Panc1 (cell line): ENCODE data around the gene PLD1. TPM values are rescaled to one million over a fixed set of nuclear protein-coding genes. Genes with fewer than 3 reads are reported as not detected.

ENCODE experiments used
- ATAC-seq: fragments of 200-7000 bp; cut with Tn5 transposase; 2 replicates; pipeline ENCODE4 v1.9.1; 2020; ENCODE audit warnings: mild to moderate bottlenecking, moderate library complexity
- BruUV-seq: library from RNA; stranded (reverse); fragments of 400-500 nt; replicated peaks from 2 replicates; lab custom pipeline; 2021; lab: Mats Ljungman, UMichigan
- CTCF ChIA-PET: fragments of 300-600 bp; sonication (Branson Sonifier 250); formaldehyde crosslinking; loops from one replicate; lab custom pipeline; 2022; ENCODE audit warnings: antibody characterized with exemption; lab: Charles Lee
- POLR2A ChIA-PET: fragments of 300-600 bp; sonication (Branson Sonifier 250); formaldehyde crosslinking; loops from one replicate; lab custom pipeline; 2022; ENCODE audit warnings: antibody characterized with exemption; lab: Charles Lee
- DNase-seq: peaks from one replicate; pipeline ENCODE4 v3.0.0-alpha.2; 2010; ENCODE audit warnings: low read depth, low spot score
- H3K27ac ChIP-seq: 2 replicates; pipeline ENCODE4 v1.5.1; 2011; ENCODE audit warnings: mild to moderate bottlenecking, low read length, inconsistent platforms
- H3K27me3 ChIP-seq: fragments of 200-500 bp; sonication (Bioruptor generic); 2 replicates; pipeline ENCODE4 v1.6.0; 2014; ENCODE audit warnings: low read length, inconsistent platforms; ENCODE audit not compliant: control insufficient read depth, insufficient read depth
- H3K36me3 ChIP-seq: fragments of 200-500 bp; sonication (Bioruptor generic); 2 replicates; pipeline ENCODE4 v1.5.1; 2014; ENCODE audit warnings: inconsistent platforms, mild to moderate bottlenecking, low read length, moderate library complexity; ENCODE audit not compliant: control insufficient read depth, insufficient read depth
- H3K4me1 ChIP-seq: 2 replicates; pipeline ENCODE4 v1.5.1; 2011; ENCODE audit warnings: inconsistent platforms, mild to moderate bottlenecking, low read length, moderate library complexity; ENCODE audit not compliant: control insufficient read depth, insufficient read depth
- H3K4me3 ChIP-seq, 2 experiments: 2 replicates each; pipeline ENCODE4 v1.5.1; 2011 to 2012; ENCODE audit warnings: low read depth in 2 of 2, low read length in 2 of 2, mild to moderate bottlenecking in 2 of 2, inconsistent platforms in 1 of 2, moderate library complexity in 1 of 2
- H3K9me3 ChIP-seq: fragments of 200-500 bp; sonication (Bioruptor generic); 2 replicates; pipeline ENCODE4 v1.5.1; 2014; ENCODE audit warnings: low read depth, mild to moderate bottlenecking, inconsistent platforms, low read length, moderate library complexity; ENCODE audit not compliant: control insufficient read depth, insufficient read depth
- CTCF ChIP-seq: fragments of 450-650 bp; IDR thresholded peaks from 2 replicates; pipeline ENCODE4 v1.5.1; 2017; ENCODE audit warnings: mild to moderate bottlenecking
- POLR2AphosphoS5 ChIP-seq: IDR thresholded peaks from 2 replicates; pipeline ENCODE4 v1.6.1; 2012; ENCODE audit warnings: mild to moderate bottlenecking, low read depth, low read length, moderate library complexity
- REST ChIP-seq, 2 experiments: IDR thresholded peaks; 2 replicates each; pipeline ENCODE4 v1.6.1; 2011 to 2012; ENCODE audit warnings: low read depth in 2 of 2, control low read depth in 1 of 2, low read length in 1 of 2, mild to moderate bottlenecking in 1 of 2, moderate library complexity in 1 of 2; ENCODE audit not compliant: insufficient read depth in 1 of 2
- SIN3A ChIP-seq: IDR thresholded peaks from 2 replicates; pipeline ENCODE4 v1.6.1; 2012; ENCODE audit warnings: low read depth, mild to moderate bottlenecking, low read length, moderate library complexity, borderline replicate concordance; ENCODE audit not compliant: insufficient read depth
- TCF7L2 ChIP-seq: IDR thresholded peaks from 2 replicates; pipeline ENCODE4 v1.6.1; 2011; ENCODE audit warnings: mild to moderate bottlenecking, low read depth, low read length, inconsistent platforms
- in situ Hi-C: cut with HindIII; loops from 2 replicates; pipeline ENCODE4 v1.10.0; 2016; ENCODE audit warnings: low sequenced_read_pairs, low pct_unique_long_range_greater_than_20kb
- intact Hi-C: fragments of 100-400 bp; cut with micrococcal nuclease; formaldehyde crosslinking; loops from one replicate; pipeline ENCODE4 v1.10.0; 2022; ENCODE audit not compliant: unreplicated experiment
- total RNA-seq: library from RNA; stranded (reverse); gene quantifications from one replicate; pipeline ENCODE4 v1.2.1, GENCODE V29; 2021; ENCODE audit not compliant: unreplicated experiment

PLD1 gene
- total RNA-seq, 1 experiment from 2014 or later: 20.6 TPM

GRCh38 chr3:171652932-171653331 is 157.4 kb downstream of the PLD1 start:
- POLR2A ChIA-PET: no interaction called here
- no peak for TF ChIP-seq REST (IDR thresholded peaks at IDR 0.05; ENCODE audit: insufficient read depth in 1 of 2, low read depth in 2 of 2, low read length in 1 of 2)
- no peak overlapping the region for H3K4me3 ChIP-seq
- 0 out of 2 replicates have a peak, but pooled peaks cover 3% of the 10 kb centered on the region for H3K36me3 ChIP-seq
- no peak for DNase-seq
- intact Hi-C loops (no loop called here), in situ Hi-C loops (no loop called here)
- H3K9me3 ChIP-seq: no peaks in the 10 kb centered on the region
- H3K27me3 ChIP-seq: no peaks in the 10 kb centered on the region
- H3K4me1 ChIP-seq: no peaks in the 10 kb centered on the region
- CTCF ChIA-PET: no interaction called here
- H3K27ac ChIP-seq: no peak overlapping the region
- BruUV-seq: no TSS peak
- no peak for ATAC-seq

GRCh38 chr3:171649911-171650592 is 160.2 kb downstream of the PLD1 start:
- H3K4me3 ChIP-seq: no peak overlapping the region
- ChIA-PET CTCF (interaction anchor here (0.5 kb wide), 1 partner anchor 536 kb away, joined by 3 read pairs; no protein-coding TSS in a partner anchor), POLR2A (interaction anchor here (0.6 kb wide), 1 partner anchor 130 kb away, joined by 3 read pairs; no protein-coding TSS in a partner anchor)
- no peaks in the 10 kb centered on the region for H3K9me3 ChIP-seq
- in situ Hi-C loops (no loop called here), intact Hi-C loops (no loop called here)
- no peaks in the 10 kb centered on the region for H3K4me1 ChIP-seq
- H3K36me3 ChIP-seq: no peaks in the 10 kb centered on the region
- DNase-seq: no peak
- no peak overlapping the region for H3K27ac ChIP-seq
- BruUV-seq: no TSS peak
- TF ChIP-seq CTCF (no peak), SIN3A (no peak), REST (IDR thresholded peaks at IDR 0.05; ENCODE audit: insufficient read depth in 1 of 2, low read depth in 2 of 2, low read length in 1 of 2) (no peak), TCF7L2 (no peak), POLR2AphosphoS5 (no peak)
- ATAC-seq: no peak
- H3K27me3 ChIP-seq: no peaks in the 10 kb centered on the region
